GM23338 (cell line): ENCODE data around the gene SEMA5A. TPM values are rescaled to one million over a fixed set of nuclear protein-coding genes. Genes with fewer than 3 reads are reported as not detected.

Experiments
- ATAC-seq: fragments of 200-7000 bp; cut with Tn5 transposase; 3 replicates; pipeline ENCODE4 v1.9.1; 2020
- DNase-seq: peaks from one replicate; pipeline ENCODE4 v3.0.0-alpha.2; 2015; ENCODE audit warnings: low spot score
- H2AFZ ChIP-seq: fragments of 200-600 bp; sonication (generic); 2 replicates; pipeline ENCODE4 v1.8.0; 2016; ENCODE audit warnings: antibody characterized with exemption, mild to moderate bottlenecking, moderate library complexity
- H3F3A ChIP-seq: fragments of 200-600 bp; sonication (generic); replicated peaks from 2 replicates; pipeline ENCODE4 v1.8.0; 2017; ENCODE audit warnings: antibody characterized with exemption, mixed run types, low read depth
- H3K27ac ChIP-seq: fragments of 200-600 bp; sonication (generic); 2 replicates; pipeline ENCODE4 v1.6.1; 2016; ENCODE audit warnings: low read depth
- H3K27me3 ChIP-seq: fragments of 200-600 bp; sonication (generic); 2 replicates; pipeline ENCODE4 v1.8.0; 2016; ENCODE audit warnings: mild to moderate bottlenecking, mixed run types, moderate library complexity; ENCODE audit not compliant: insufficient read depth
- H3K36me3 ChIP-seq: fragments of 200-600 bp; sonication (generic); 2 replicates; pipeline ENCODE4 v1.8.0; 2016; ENCODE audit warnings: mild to moderate bottlenecking; ENCODE audit not compliant: insufficient read depth
- H3K4me1 ChIP-seq: fragments of 200-600 bp; sonication (generic); 2 replicates; pipeline ENCODE4 v1.8.0; 2016; ENCODE audit warnings: mild to moderate bottlenecking, moderate library complexity; ENCODE audit not compliant: insufficient read depth
- H3K4me2 ChIP-seq: fragments of 200-600 bp; sonication (generic); 2 replicates; pipeline ENCODE4 v1.7.1; 2017; ENCODE audit warnings: mixed run types
- H3K4me3 ChIP-seq: fragments of 200-600 bp; sonication (generic); 2 replicates; pipeline ENCODE4 v1.6.1; 2016; ENCODE audit warnings: mixed run types
- H3K79me2 ChIP-seq: fragments of 200-600 bp; sonication (generic); replicated peaks from 2 replicates; pipeline ENCODE4 v1.8.0; 2017; ENCODE audit warnings: mild to moderate bottlenecking; ENCODE audit not compliant: insufficient read depth
- H3K9me2 ChIP-seq: fragments of 200-600 bp; sonication (generic); 2 replicates; pipeline ENCODE4 v1.8.0; 2017; ENCODE audit not compliant: insufficient read depth
- H4K20me1 ChIP-seq: fragments of 200-600 bp; sonication (generic); replicated peaks from 2 replicates; pipeline ENCODE4 v1.8.0; 2017; ENCODE audit warnings: mild to moderate bottlenecking; ENCODE audit not compliant: insufficient read depth
- H3K27ac Mint-ChIP-seq: 2 replicates; pipeline ENCODE4 v1.8.0; 2020; ENCODE audit warnings: inconsistent platforms, mild to moderate bottlenecking, moderate library complexity, mixed read lengths
- H3K27me3 Mint-ChIP-seq: 3 replicates; pipeline ENCODE4 v1.8.0; 2022; ENCODE audit warnings: low read depth, mild to moderate bottlenecking, moderate library complexity, mixed read lengths, inconsistent platforms; ENCODE audit not compliant: insufficient read depth, poor library complexity
- H3K36me3 Mint-ChIP-seq: 3 replicates; pipeline ENCODE4 v1.8.0; 2021; ENCODE audit warnings: low read depth, mild to moderate bottlenecking, inconsistent platforms, moderate library complexity, mixed read lengths
- H3K4me1 Mint-ChIP-seq: 3 replicates; pipeline ENCODE4 v1.8.0; 2020; ENCODE audit warnings: mild to moderate bottlenecking, inconsistent platforms, mixed read lengths
- H3K4me3 Mint-ChIP-seq: 3 replicates; pipeline ENCODE4 v1.8.0; 2021; ENCODE audit warnings: moderate library complexity, mild to moderate bottlenecking, inconsistent platforms, mixed read lengths
- H3K9me3 Mint-ChIP-seq: 3 replicates; pipeline ENCODE4 v1.8.0; 2020; ENCODE audit warnings: moderate library complexity, mild to moderate bottlenecking, inconsistent platforms, mixed read lengths
- CREB1 ChIP-seq: fragments of 250-450 bp; sonication (Bioruptor Pico); IDR thresholded peaks from 2 replicates; pipeline ENCODE4 v1.5.0; 2020; ENCODE audit warnings: low read depth, mild to moderate bottlenecking, moderate library complexity
- ETS1 ChIP-seq: IDR thresholded peaks from 2 replicates; pipeline ENCODE4 v1.6.1; 2016; ENCODE audit warnings: antibody characterized with exemption
- EZH2 ChIP-seq: fragments of 200-600 bp; sonication (generic); IDR thresholded peaks from one replicate; pipeline ENCODE4 v1.8.0; 2017; ENCODE audit warnings: antibody characterized with exemption, mild to moderate bottlenecking, low read depth; ENCODE audit not compliant: unreplicated experiment
- EZH2phosphoT487 ChIP-seq: fragments of 200-600 bp; sonication (generic); IDR thresholded peaks from one replicate; pipeline ENCODE4 v1.8.1; 2018; ENCODE audit warnings: antibody characterized with exemption; ENCODE audit not compliant: unreplicated experiment
- JUNB ChIP-seq: IDR thresholded peaks from one replicate; pipeline ENCODE4 v1.6.1; 2016; ENCODE audit warnings: antibody characterized with exemption; ENCODE audit not compliant: unreplicated experiment
- NANOG ChIP-seq: IDR thresholded peaks from 2 replicates; pipeline ENCODE4 v1.6.1; 2016; ENCODE audit warnings: antibody characterized with exemption, borderline replicate concordance
- POLR2AphosphoS5 ChIP-seq: IDR thresholded peaks from 2 replicates; pipeline ENCODE4 v1.6.1; 2016; ENCODE audit warnings: antibody characterized with exemption, low read depth
- REST ChIP-seq: IDR thresholded peaks from one replicate; pipeline ENCODE4 v1.6.1; 2018; ENCODE audit warnings: antibody characterized with exemption; ENCODE audit not compliant: unreplicated experiment
- STAT1 ChIP-seq: IDR thresholded peaks from one replicate; pipeline ENCODE4 v1.6.1; 2016; ENCODE audit warnings: antibody characterized with exemption; ENCODE audit not compliant: unreplicated experiment
- ZNF114 ChIP-seq: fragments of 250-450 bp; sonication (Bioruptor Pico); IDR thresholded peaks from 2 replicates; pipeline ENCODE4 v1.5.0; 2020; ENCODE audit warnings: mild to moderate bottlenecking, moderate library complexity
- ZNF331 ChIP-seq: fragments of 250-450 bp; sonication (Bioruptor Pico); IDR thresholded peaks from 2 replicates; pipeline ENCODE4 v1.5.0; 2020; ENCODE audit warnings: low read depth, mild to moderate bottlenecking, moderate library complexity
- ZNF462 ChIP-seq: fragments of 250-450 bp; sonication (Bioruptor Pico); IDR thresholded peaks from 2 replicates; pipeline ENCODE4 v1.5.0; 2020; ENCODE audit warnings: mild to moderate bottlenecking, moderate library complexity
- polyA plus RNA-seq: library from polyadenylated mRNA; unstranded; fragments of >200 nt; fragmentation: Nextera tagmentation; extraction: Ambion mirVana; gene quantifications from 2 replicates; pipeline ENCODE4 v1.2.1, GENCODE V29; 2016
- total RNA-seq: library from RNA; depleted of rRNA; stranded (reverse); fragments of >200 nt; shearing (Covaris generic); gene quantifications from 2 replicates; pipeline ENCODE4 v1.2.3, GENCODE V29; 2014
- TF ChIP-seq, protein P1 (sequence below), 2 experiments: fragments of 200-600 bp in 1 of 2; sonication (generic) in 1 of 2; conservative IDR thresholded peaks; 2 replicates each; pipeline versions ENCODE4 v1.5.1 to v1.6.1; 2016 to 2017; ENCODE audit warnings: antibody characterized with exemption in 2 of 2, low read depth in 2 of 2, mild to moderate bottlenecking in 2 of 2, moderate library complexity in 1 of 2

The SEMA5A gene
- total and polyA plus RNA-seq, 2 experiments from 2014 or later, result 2.1 to 8.1 TPM

GRCh38 chr5:9314558-9314957, 231.3 kb downstream of the SEMA5A start:
- Histone ChIP-seq H3K27me3 (no peaks in the 10 kb centered on the region), H2AFZ (no peak overlapping the region), H4K20me1 (no peaks in the 10 kb centered on the region), H3F3A (no peaks in the 10 kb centered on the region), H3K4me2 (no peak overlapping the region), H3K36me3 (no peaks in the 10 kb centered on the region), H3K9me2 (no peaks in the 10 kb centered on the region), H3K27ac (no peak overlapping the region), H3K79me2 (no peaks in the 10 kb centered on the region), H3K4me3 (no peak overlapping the region), H3K4me1 (no peaks in the 10 kb centered on the region)
- no peak overlapping the region for H3K27ac Mint-ChIP-seq
- DNase-seq, result no peak
- no peak overlapping the region for H3K4me3 Mint-ChIP-seq
- no peaks in the 10 kb centered on the region for H3K4me1 Mint-ChIP-seq
- H3K27me3 Mint-ChIP-seq, result no peaks in the 10 kb centered on the region
- ATAC-seq, result no peak
- H3K36me3 Mint-ChIP-seq, result no peaks in the 10 kb centered on the region
- H3K9me3 Mint-ChIP-seq, result no peaks in the 10 kb centered on the region
- TF ChIP-seq EZH2phosphoT487 (no peak), REST (no peak), NANOG (no peak), STAT1 (no peak), ZNF114 (no peak), ZNF462 (CRISPR knock-in tag) (no peak), EZH2 (no peak), ETS1 (no peak), ZNF331 (CRISPR knock-in tag) (no peak), JUNB (no peak), CREB1 (no peak), POLR2AphosphoS5 (no peak)
- TF ChIP-seq, protein P1, sequence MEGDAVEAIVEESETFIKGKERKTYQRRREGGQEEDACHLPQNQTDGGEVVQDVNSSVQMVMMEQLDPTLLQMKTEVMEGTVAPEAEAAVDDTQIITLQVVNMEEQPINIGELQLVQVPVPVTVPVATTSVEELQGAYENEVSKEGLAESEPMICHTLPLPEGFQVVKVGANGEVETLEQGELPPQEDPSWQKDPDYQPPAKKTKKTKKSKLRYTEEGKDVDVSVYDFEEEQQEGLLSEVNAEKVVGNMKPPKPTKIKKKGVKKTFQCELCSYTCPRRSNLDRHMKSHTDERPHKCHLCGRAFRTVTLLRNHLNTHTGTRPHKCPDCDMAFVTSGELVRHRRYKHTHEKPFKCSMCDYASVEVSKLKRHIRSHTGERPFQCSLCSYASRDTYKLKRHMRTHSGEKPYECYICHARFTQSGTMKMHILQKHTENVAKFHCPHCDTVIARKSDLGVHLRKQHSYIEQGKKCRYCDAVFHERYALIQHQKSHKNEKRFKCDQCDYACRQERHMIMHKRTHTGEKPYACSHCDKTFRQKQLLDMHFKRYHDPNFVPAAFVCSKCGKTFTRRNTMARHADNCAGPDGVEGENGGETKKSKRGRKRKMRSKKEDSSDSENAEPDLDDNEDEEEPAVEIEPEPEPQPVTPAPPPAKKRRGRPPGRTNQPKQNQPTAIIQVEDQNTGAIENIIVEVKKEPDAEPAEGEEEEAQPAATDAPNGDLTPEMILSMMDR (conservative IDR thresholded peaks at IDR 0.05; ENCODE audit: low read depth in 2 of 2), result no peak
